ENCODE data around the gene UPP2. TPM values are rescaled to one million over a fixed set of nuclear protein-coding genes. Genes with fewer than 3 reads are reported as not detected.

UPP2 gene
- total and polyA plus RNA-seq, 2 of the 8 experiments (the other 6 are each of a cell fraction or from before 2014, with no cell fraction given): not detected

DNA sequence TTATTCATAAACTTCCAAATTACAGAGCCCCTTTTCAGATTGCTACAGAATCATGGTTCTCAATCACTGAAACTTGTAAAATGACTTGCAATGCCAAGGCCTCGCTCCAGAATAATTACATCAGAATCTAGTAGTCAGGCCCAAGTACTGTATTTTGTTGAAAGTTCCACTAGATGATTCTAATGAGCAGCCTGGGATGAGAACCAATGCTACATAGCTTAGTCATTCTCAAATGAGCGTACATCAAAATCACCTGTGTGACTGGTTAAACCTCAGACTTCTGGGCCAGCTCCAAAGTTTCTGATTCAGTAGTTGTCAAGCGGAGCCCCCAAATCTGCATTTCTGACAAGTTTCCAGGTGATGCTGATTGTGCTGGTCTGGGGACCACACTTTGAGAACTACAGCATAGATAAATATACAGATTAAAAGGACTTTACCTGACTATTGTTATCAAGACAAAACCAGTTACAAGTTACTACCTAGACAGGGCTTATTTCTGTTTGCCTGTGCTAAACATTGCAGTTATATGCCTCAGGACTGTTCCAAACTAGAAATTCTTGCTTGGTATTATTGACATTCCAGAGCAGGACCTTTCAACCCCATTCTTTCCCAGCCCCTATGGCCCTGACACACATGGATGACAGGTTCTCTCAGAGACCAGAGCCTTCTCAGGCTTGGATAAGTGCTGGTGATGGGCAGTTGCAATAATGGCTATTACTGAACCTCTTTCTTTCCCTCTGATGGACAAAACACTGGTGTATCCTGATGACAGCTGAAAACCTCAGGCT, 83.1 kb downstream of the UPP2 start (continued):
- no peak for TF ChIP-seq BACH1 (IDR thresholded peaks at IDR 0.05; ENCODE audit: low read length)

Other genes starting within 250 kb of the UPP2 start
- 17.5 and 17.7 TPM in 2 replicates for gene ACVR1, start 225.5 kb upstream of the UPP2 start, total RNA-seq (2021; fragmentation: NEBNext Ultra II Directional; extraction: Animal tissue kit (Norgen Biotek cat#: 25700))
- 6.3 and 8.5 TPM in 2 replicates for gene ACVR1, start 225.5 kb upstream of the UPP2 start, polyA plus RNA-seq (2011; rRNA removed)